ENCODE results near the gene BHLHE40. TPM values are rescaled to one million over a fixed set of nuclear protein-coding genes. Genes with fewer than 3 reads are reported as not detected.

Gene BHLHE40
- total and polyA plus RNA-seq, 10 of the 15 experiments (the other 5 are each of a cell fraction or from before 2014, with no cell fraction given), result 25.2 to 106 (median 51.4) TPM

DNA sequence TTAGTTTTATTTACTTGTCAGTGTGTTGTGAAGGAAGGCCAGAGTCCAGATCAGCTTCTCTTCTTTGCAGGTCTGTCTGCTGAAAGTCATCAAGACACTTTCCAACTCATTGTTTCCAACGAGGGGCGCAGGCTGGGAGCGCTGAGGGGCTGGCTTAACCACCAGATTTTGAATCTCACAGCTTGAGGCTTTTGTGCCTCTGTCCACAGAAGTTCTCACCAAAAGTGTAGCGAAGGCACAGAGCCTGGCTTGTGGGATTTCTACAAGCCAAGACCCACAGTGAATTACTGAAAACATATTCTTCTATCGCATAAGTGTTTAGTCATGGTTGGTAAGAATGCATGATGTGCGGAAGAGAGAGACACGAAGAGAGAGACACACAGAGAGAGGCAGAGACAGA, 35.2 kb downstream of the BHLHE40 start:
- ChIA-PET CTCF (interaction anchor here (23.1 kb wide), 1 partner anchor 32 kb away, joined by 330 read pairs; the partner anchor contains the start of gene BHLHE40), POLR2A (interaction anchor here (0.8 to 5.0 kb wide), 5 partner anchors 8 to 183 kb away, joined by 3 to 72 read pairs (median 11); partner anchors contain the start of gene BHLHE40), SMC1A (ENCODE audit: uncharacterized antibody, unreplicated experiment) (interaction anchor here (4.7 to 5.0 kb wide), 3 partner anchors 10 to 39 kb away, joined by 60 to 116 read pairs (median 84); partner anchors contain the start of gene BHLHE40), RAD21 (ENCODE audit: unreplicated experiment) (interaction anchor here (4.4 to 16.6 kb wide), 2 partner anchors 12 to 32 kb away, joined by 17 to 421 read pairs; partner anchors contain the start of gene BHLHE40)
- no peak for FAIRE-seq
- no peaks in the 10 kb centered on the region for H3K79me2 ChIP-seq (ENCODE audit: control insufficient read depth, insufficient read depth, low read length)
- TF ChIP-seq POLR2AphosphoS2 (IDR thresholded peaks at IDR 0.05; ENCODE audit: low read depth, low read length), result no peak
- no peak for TF ChIP-seq SRF (IDR thresholded peaks at IDR 0.05; ENCODE audit: low read depth in 2 of 2, low read length in 2 of 2)
- TF ChIP-seq, protein P1, sequence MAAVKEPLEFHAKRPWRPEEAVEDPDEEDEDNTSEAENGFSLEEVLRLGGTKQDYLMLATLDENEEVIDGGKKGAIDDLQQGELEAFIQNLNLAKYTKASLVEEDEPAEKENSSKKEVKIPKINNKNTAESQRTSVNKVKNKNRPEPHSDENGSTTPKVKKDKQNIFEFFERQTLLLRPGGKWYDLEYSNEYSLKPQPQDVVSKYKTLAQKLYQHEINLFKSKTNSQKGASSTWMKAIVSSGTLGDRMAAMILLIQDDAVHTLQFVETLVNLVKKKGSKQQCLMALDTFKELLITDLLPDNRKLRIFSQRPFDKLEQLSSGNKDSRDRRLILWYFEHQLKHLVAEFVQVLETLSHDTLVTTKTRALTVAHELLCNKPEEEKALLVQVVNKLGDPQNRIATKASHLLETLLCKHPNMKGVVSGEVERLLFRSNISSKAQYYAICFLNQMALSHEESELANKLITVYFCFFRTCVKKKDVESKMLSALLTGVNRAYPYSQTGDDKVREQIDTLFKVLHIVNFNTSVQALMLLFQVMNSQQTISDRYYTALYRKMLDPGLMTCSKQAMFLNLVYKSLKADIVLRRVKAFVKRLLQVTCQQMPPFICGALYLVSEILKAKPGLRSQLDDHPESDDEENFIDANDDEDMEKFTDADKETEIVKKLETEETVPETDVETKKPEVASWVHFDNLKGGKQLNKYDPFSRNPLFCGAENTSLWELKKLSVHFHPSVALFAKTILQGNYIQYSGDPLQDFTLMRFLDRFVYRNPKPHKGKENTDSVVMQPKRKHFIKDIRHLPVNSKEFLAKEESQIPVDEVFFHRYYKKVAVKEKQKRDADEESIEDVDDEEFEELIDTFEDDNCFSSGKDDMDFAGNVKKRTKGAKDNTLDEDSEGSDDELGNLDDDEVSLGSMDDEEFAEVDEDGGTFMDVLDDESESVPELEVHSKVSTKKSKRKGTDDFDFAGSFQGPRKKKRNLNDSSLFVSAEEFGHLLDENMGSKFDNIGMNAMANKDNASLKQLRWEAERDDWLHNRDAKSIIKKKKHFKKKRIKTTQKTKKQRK (IDR thresholded peaks at IDR 0.05; ENCODE audit: low read depth, low read length), result no peak
- TF ChIP-seq ZNF384 (IDR thresholded peaks at IDR 0.05; ENCODE audit: borderline replicate concordance, low read depth, low read length), result no peak
- TF ChIP-seq IKZF1 (conservative IDR thresholded peaks at IDR 0.05), result no peak
- no peak for TF ChIP-seq NKRF (conservative IDR thresholded peaks at IDR 0.05)
- TF ChIP-seq IKZF2 (IDR thresholded peaks at IDR 0.05), result no peak
- TF ChIP-seq CHD1 (IDR thresholded peaks at IDR 0.05; ENCODE audit: low read depth, low read length), result no peak
- TF ChIP-seq BCL11A (IDR thresholded peaks at IDR 0.05; ENCODE audit: low read depth, low read length), result no peak
- TF ChIP-seq EZH2 (IDR thresholded peaks at IDR 0.05; ENCODE audit: borderline replicate concordance, control insufficient read depth, low read depth, low read length), result no peak
- no peak for TF ChIP-seq RAD51 (IDR thresholded peaks at IDR 0.05)
- no peak for TF ChIP-seq ZSCAN29 (IDR thresholded peaks at IDR 0.05)
- TF ChIP-seq BCLAF1 (IDR thresholded peaks at IDR 0.05), result no peak
- H3K27ac ChIP-seq (ENCODE audit: control insufficient read depth, insufficient read depth), result no peak overlapping the region
- H2AFZ ChIP-seq (ENCODE audit: control insufficient read depth, low read depth, low read length), result no peak overlapping the region
- H3K36me3 ChIP-seq (ENCODE audit: control insufficient read depth in 2 of 2, insufficient read depth in 2 of 2, low read length in 1 of 2), result no peaks in the 10 kb centered on the region
- intact Hi-C loops (cut with micrococcal nuclease; ENCODE audit: unreplicated experiment) (loop anchor here (10.0 kb wide), 1 partner anchor 180 kb away; no protein-coding TSS in a partner anchor), in situ Hi-C loops (cut with MboI) (no loop called here)
- no peaks in the 10 kb centered on the region for H3K27me3 ChIP-seq (replicated peaks in 1 of 2; ENCODE audit: control insufficient read depth in 2 of 2, insufficient read depth in 2 of 2, low read length in 1 of 2)
- 90% methylated on average over 7 of the region's 7 CpGs for WGBS (ENCODE audit: insufficient coverage, insufficient replicate concordance, low lambda C conversion rate, missing lambda C conversion rate)
- H3K4me2 ChIP-seq (ENCODE audit: control insufficient read depth, insufficient read depth), result no peak overlapping the region
- no peak for DNase-seq (ENCODE audit: low read depth, low spot score)
- no peaks in the 10 kb centered on the region for H4K20me1 ChIP-seq (ENCODE audit: control insufficient read depth, insufficient read depth)
- no peaks in the 10 kb centered on the region for H3K9me3 ChIP-seq (replicated peaks; ENCODE audit: control insufficient read depth, insufficient read depth, low read length)
- no peak for ATAC-seq
- no peak overlapping the region for H3K9ac ChIP-seq (ENCODE audit: control insufficient read depth, insufficient read depth, low read length)
- BruUV-seq (replicated peaks), result no TSS peak
- H3K4me3 ChIP-seq, result no peak overlapping the region
- H3K4me1 ChIP-seq (ENCODE audit: control insufficient read depth, insufficient read depth, low read length), result peaks cover 53% of the 10 kb centered on the region

All from GM12878 (cell line).